Retinal pigment epithelial cell (primary cell): ENCODE data around the gene ZNF691.
"Not testable (repeated sequence)": the region's sequence is repeated elsewhere in the genome, so short reads cannot be mapped to it uniquely, and the experiment has no call there.

Source experiments
- DNase-seq: peaks from one replicate; pipeline ENCODE4 v3.0.0-alpha.2; 2010; ENCODE audit warnings: low read depth
- H3K4me3 ChIP-seq: 2 replicates; pipeline ENCODE4 v1.5.1; 2011; ENCODE audit warnings: mild to moderate bottlenecking, low read length, control low read depth, moderate library complexity
- TF ChIP-seq, protein P1 (sequence below): conservative IDR thresholded peaks from 2 replicates; pipeline ENCODE4 v1.5.1; 2011; ENCODE audit warnings: low read depth, low read length, control low read depth, inconsistent platforms

The ZNF691 gene

DNA sequence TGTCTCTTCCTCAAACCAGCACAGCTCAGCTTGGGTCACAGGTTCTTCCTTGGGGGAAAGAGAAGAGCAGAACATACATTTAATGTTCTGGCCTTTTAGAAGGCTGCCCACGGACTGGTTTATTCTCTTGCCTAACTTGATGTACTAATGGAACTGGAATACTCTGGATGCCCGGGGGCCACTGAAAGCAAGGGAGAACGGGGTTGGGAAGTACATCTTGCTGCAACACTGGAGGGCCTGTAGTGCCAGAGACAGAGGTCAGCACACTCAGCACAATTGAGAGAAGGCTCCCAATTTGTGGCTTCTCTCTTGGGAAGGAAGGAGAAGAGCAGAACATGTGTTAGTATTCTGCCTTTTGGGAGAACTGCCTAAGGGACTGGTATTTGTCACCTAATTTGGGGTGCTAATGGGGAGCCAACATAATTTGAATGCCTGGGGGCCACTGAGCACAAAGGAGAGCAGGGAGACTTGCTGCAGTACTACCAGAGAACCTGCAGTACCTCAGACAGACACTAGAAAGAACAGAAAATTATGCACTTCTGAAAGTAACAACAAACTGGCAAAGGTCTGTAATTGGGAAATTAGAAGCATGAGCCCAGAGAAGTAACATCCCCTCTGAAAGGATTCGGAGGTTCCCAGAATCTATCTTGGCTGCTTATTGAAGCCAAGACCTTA is 14.1 kb downstream of the ZNF691 start:
- H3K4me3 ChIP-seq, result no peak overlapping the region
- TF ChIP-seq, protein P1, sequence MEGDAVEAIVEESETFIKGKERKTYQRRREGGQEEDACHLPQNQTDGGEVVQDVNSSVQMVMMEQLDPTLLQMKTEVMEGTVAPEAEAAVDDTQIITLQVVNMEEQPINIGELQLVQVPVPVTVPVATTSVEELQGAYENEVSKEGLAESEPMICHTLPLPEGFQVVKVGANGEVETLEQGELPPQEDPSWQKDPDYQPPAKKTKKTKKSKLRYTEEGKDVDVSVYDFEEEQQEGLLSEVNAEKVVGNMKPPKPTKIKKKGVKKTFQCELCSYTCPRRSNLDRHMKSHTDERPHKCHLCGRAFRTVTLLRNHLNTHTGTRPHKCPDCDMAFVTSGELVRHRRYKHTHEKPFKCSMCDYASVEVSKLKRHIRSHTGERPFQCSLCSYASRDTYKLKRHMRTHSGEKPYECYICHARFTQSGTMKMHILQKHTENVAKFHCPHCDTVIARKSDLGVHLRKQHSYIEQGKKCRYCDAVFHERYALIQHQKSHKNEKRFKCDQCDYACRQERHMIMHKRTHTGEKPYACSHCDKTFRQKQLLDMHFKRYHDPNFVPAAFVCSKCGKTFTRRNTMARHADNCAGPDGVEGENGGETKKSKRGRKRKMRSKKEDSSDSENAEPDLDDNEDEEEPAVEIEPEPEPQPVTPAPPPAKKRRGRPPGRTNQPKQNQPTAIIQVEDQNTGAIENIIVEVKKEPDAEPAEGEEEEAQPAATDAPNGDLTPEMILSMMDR, result peak; percentile 13
- no peak for DNase-seq

DNA sequence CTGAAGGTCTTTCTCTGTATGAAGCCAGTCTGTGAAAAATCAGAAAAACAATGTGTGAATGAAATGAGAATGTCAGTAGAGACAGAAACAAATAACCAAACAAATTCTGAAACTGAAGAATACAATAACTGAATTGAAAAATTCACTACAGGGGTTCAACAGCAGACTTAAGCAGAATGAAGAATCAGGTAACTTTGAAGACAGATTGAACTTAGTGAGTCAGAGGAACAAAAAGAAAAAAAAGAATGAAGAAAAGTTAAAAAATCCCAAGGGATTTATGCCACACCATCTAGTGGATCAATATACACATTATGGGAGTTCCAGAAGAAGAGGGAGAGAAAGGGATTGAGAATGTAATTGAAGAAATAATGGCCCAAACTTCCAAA is 14.6 kb downstream of the ZNF691 start:
- TF ChIP-seq, protein P1, result no peak
- no peak overlapping the region for H3K4me3 ChIP-seq
- no peak for DNase-seq

DNA sequence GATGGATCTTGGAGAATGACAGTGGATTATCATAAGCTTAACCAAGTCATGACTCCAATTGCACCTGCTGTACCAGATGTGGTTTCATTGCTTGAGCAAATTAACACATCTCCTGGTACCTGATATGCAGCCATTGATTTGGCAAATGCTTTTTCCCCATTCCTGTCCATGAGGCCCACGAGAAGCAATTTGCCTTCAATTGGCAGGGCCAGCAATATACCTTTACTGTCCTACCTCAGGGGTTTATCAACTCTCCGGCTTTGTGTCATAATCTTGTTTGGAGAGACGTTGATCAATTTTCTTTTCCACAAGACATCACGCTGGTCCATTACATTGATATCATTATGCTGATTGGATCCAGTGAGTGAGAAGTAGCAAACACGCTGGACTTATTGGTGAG is 20.1 kb downstream of the ZNF691 start:
- DNase-seq, result no peak
- H3K4me3 ChIP-seq, result no peak overlapping the region
- TF ChIP-seq, protein P1, result no peak

DNA sequence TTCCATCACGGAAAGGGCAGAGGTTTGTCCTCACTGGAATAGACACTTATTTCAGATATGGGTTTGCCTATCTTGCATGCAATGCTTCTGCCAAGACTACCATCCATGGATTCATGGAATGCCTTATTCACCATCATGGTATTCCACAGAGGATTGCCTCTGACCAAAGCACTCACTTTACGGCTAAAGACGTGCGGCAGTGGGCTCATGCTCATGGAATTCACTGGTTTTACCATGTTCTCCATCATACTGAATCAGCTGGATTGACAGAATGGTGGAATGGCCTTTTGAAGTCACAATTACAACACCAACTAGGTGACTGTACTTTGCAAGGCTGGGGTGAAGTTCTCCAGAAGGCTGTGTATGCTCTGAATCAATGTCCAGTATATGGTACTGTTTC is 22.1 kb downstream of the ZNF691 start:
- not testable (repeated sequence) for DNase-seq

DNA sequence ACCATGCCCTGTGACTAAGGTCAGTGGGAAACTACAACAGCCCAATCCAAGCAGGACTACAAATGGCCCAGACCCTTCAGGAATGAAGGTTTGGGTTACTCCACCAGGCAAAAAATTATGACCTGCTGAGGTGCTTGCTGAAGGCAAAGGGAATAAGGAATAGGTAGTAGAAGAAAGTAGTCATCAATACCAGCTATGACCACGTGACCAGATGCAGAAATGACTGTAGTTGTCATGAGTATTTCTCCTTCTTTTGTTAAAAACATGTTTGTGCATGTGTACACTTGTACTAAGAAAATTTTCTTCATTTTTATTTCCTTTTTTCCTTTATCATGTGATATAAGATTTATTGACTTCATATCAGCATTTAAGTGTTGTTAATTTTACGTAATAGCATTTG is 22.8 kb downstream of the ZNF691 start:
- DNase-seq, H3K4me3 ChIP-seq: not testable (repeated sequence)

More for the DNA sequence above, 22.1 kb downstream of the ZNF691 start:
- not testable (repeated sequence) for H3K4me3 ChIP-seq

DNA sequence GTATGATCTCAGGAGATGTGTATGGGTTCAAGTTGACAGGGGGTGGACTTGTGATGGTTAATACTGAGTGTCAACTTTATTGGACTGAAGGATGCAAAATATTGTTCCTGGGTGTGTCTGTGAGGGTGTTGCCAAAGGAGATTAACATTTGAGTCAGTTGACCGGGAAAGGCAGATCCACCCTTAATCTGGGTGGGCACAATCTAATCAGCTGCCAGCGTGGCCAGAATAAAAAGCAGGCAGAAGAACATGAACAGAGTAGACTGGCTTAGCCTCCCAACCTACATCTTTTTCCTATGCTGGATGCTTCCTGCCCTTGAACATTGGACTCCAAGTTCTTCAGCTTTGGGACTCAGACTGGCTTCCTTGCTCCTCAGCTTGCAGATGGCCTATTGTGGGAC is 23.3 kb downstream of the ZNF691 start:
- DNase-seq, H3K4me3 ChIP-seq: not testable (repeated sequence)

DNA sequence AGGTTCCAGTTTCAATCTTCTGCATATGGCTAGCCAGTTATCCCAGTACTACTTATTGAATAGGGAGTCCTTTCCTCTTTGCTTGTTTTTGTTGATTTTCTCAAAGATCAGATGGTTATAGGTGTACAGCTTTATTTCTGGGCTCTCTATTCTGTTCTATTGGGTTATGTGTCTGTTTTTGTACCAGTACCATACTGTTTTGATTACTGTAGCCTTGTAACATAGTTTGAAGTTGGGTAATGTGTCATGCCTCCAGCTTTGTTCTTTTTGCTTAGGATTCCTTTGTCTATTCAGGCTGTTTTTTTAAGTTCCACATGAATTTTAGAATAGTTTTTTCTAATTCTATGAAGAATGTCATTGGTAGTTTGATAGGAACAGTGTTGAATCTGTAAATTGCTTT is 26.7 kb downstream of the ZNF691 start:
- not testable (repeated sequence) for H3K4me3 ChIP-seq, DNase-seq

DNA sequence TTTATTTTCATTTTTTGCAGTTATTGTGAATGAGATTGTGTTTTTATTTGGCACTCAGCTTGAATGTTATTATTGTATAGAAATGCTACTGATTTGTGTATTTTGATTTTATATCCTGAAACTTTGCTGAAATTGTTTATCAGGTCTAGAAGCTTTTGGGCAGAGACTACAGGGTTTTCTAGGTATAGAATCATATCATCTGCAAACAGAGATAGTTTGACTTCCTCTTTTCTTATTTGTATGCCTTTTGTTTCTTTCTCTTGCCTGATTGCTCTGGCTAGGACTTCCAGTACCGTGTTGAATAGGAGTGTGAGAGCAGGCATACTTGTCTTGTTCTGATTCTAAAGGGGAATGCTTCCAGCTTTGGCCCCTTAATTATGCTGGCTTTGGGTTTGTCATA is 27.3 kb downstream of the ZNF691 start:
- TF ChIP-seq, protein P1, result no peak
- no peak for DNase-seq
- H3K4me3 ChIP-seq, result no peak overlapping the region

DNA sequence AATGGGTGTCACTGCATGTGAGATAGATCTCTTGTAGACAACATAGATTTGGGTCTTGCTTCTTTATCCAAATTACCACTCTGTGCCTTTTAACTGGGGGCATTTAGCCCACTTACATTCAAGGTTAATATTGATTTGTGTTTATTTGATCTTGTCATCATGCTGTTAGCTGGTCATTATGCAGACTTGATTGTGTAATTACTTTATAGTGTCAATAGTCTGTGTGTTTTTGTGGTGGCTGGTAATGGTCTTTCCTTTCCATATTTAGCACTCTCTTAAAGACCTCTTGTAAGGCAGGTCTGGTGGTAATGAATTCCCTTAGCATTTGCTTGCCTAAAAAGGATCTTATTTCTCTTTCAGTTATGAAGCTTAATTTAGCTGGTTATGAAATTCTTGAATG is 29.6 kb downstream of the ZNF691 start:
- no peak for DNase-seq
- TF ChIP-seq, protein P1, result no peak
- no peak overlapping the region for H3K4me3 ChIP-seq
